ENCODE data around the gene ADGRF3. TPM values are rescaled to one million over a fixed set of nuclear protein-coding genes. Genes with fewer than 3 reads are reported as not detected.
"Not testable (repeated sequence)": the region's sequence is repeated elsewhere in the genome, so short reads cannot be mapped to it uniquely, and the experiment has no call there.

The ADGRF3 gene
- total RNA-seq, 6 donors from 2014 or later = 0.15 to 2.1 (median 0.30) TPM; not detected in 1

DNA sequence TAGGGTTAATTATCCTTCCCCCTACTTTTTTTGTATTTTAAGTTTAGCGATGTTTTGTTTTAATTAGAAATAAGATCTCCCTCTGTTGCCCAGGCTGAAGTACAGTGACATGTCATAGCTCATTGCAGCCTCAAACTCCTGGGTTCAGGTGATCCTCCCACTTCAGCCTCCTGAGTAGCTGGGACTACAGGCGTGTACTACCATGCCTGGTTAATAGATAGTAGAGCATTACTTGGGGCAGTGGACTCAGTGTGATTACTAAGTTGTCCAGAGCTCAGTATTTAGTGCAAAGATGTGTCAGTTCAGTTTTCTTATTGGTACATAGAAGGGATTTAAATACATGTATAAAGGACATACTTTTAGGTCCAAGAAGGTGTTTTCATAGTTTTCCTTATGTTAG is 9.5 kb upstream of the ADGRF3 start:
- Histone ChIP-seq H3K4me1 (peaks cover 0 to 7% (median 0%) of the 10 kb centered on the region in 4 donors), H3K27ac (no peak overlapping the region), H3K4me3 (no peak overlapping the region), H3K36me3 (no peaks in the 10 kb centered on the region), H3K9me3 (no peaks in the 10 kb centered on the region), H3K27me3 (no peaks in the 10 kb centered on the region)
- TF ChIP-seq EP300 (IDR thresholded peaks at IDR 0.05) (no peak), POLR2A (IDR thresholded peaks at IDR 0.05) (no peak), POLR2AphosphoS5 (IDR thresholded peaks at IDR 0.05) (no peak)
- TF ChIP-seq, protein P1, sequence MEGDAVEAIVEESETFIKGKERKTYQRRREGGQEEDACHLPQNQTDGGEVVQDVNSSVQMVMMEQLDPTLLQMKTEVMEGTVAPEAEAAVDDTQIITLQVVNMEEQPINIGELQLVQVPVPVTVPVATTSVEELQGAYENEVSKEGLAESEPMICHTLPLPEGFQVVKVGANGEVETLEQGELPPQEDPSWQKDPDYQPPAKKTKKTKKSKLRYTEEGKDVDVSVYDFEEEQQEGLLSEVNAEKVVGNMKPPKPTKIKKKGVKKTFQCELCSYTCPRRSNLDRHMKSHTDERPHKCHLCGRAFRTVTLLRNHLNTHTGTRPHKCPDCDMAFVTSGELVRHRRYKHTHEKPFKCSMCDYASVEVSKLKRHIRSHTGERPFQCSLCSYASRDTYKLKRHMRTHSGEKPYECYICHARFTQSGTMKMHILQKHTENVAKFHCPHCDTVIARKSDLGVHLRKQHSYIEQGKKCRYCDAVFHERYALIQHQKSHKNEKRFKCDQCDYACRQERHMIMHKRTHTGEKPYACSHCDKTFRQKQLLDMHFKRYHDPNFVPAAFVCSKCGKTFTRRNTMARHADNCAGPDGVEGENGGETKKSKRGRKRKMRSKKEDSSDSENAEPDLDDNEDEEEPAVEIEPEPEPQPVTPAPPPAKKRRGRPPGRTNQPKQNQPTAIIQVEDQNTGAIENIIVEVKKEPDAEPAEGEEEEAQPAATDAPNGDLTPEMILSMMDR (IDR thresholded peaks at IDR 0.05) = no peak
- WGBS, 2 donors = 95 to 100% methylated on average over 2 of the region's 2 CpGs
- DNase-seq (no peak), ATAC-seq (ENCODE audit: low FRiP score in 2 of 2) (no peak)

GRCh38 chr2:26355038-26355995 is 8.7 kb upstream of the ADGRF3 start:
- 82 to 88% methylated on average over 9 of the region's 9 CpGs for WGBS, 2 donors
- DNase-seq = no peak
- TF ChIP-seq POLR2A (IDR thresholded peaks at IDR 0.05) (no peak), POLR2AphosphoS5 (IDR thresholded peaks at IDR 0.05) (no peak), EP300 (IDR thresholded peaks at IDR 0.05) (no peak)
- TF ChIP-seq, protein P1 (IDR thresholded peaks at IDR 0.05) = no peak
- H3K27me3 ChIP-seq = no peaks in the 10 kb centered on the region
- H3K4me3 ChIP-seq = no peak overlapping the region
- H3K27ac ChIP-seq = no peak overlapping the region
- ATAC-seq (ENCODE audit: low FRiP score in 2 of 2) = peak in 1 of 2 donors; percentile 83
- no peaks in the 10 kb centered on the region for H3K36me3 ChIP-seq
- peaks cover 0 to 7% (median 0%) of the 10 kb centered on the region in 4 donors for H3K4me1 ChIP-seq
- H3K9me3 ChIP-seq = no peaks in the 10 kb centered on the region

DNA sequence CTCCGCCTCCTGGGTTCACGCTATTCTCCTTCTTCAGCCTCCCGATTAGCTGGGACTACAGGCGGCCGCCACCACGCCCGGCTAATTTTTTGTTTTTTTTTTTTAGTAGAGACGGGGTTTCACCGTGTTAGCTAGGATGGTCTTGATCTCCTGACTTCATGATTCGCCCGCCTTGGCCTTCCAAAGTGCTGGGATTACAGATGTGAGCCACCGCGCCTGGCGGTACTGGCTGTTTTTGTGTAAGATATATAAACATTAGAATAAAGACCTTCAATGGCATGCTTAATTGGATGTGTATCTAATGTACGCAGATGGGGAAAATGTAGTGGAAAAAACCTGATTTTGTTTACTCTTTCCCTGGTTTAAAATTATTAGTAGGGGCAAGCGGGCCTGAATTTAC is 7.9 kb upstream of the ADGRF3 start:
- not testable (repeated sequence) for ATAC-seq (ENCODE audit: low FRiP score in 2 of 2); H3K9me3 ChIP-seq; H3K27ac ChIP-seq; H3K4me1 ChIP-seq; H3K4me3 ChIP-seq; DNase-seq; H3K36me3 ChIP-seq; H3K27me3 ChIP-seq
- WGBS, 2 donors = 98 to 100% methylated on average over 16 of the region's 16 CpGs

- 86 to 95% methylated on average over 1 of the region's 1 CpG for WGBS, 2 donors
- H3K36me3 ChIP-seq = no peaks in the 10 kb centered on the region
- no peak for DNase-seq
- H3K9me3 ChIP-seq = no peaks in the 10 kb centered on the region
- H3K4me3 ChIP-seq = no peak overlapping the region
- TF ChIP-seq EP300 (IDR thresholded peaks at IDR 0.05) = no peak
- no peak for TF ChIP-seq POLR2AphosphoS5 (IDR thresholded peaks at IDR 0.05)
- TF ChIP-seq POLR2A (IDR thresholded peaks at IDR 0.05) = no peak
- TF ChIP-seq, protein P1 (IDR thresholded peaks at IDR 0.05) = no peak
- no peaks in the 10 kb centered on the region for H3K27me3 ChIP-seq
- peaks cover 0 to 12% (median 4%) of the 10 kb centered on the region in 4 donors for H3K4me1 ChIP-seq
- H3K27ac ChIP-seq = no peak overlapping the region
- ATAC-seq (ENCODE audit: low FRiP score in 2 of 2) = no peak
These were observed 6.3 kb upstream of the ADGRF3 start for GRCh38 chr2:26352892-26353291.

DNA sequence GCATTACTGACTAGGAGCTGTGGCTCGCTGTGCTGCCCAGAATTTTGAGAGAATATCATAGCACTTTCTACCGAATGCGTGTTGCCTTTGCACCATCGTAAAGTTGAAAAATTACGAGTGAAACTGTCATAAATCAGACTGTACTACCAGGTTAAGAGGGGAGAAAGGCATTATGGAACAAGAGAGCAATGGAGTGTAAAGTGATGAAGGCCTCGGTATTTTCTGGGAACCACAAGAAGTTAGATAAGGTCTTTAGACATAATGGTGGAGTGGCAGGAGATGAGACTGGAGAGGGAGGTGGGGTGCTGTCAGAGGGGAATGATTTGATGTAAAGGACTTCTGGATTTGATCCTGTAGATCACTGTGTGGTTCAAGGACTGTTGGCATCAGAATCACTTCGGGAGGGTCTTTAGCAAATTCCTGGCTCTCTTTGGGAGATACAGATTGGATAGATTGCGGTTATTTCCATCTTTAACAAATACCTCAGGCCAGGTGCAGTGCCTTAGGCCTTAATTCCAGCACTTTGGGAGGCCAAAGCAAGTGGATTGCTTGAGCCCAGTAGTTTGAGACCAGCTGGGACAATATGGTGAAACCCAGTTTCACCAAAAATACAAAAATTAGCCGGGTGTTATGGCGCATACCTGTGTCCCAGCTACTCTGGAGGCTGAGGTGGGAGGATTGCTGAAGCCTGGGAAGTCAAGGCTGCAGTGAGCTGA is 4.9 kb upstream of the ADGRF3 start:
- no peak overlapping the region for H3K27ac ChIP-seq
- H3K4me3 ChIP-seq = no peak overlapping the region
- no peaks in the 10 kb centered on the region for H3K9me3 ChIP-seq
- ATAC-seq (ENCODE audit: low FRiP score in 2 of 2) (no peak), DNase-seq (no peak)
- no peaks in the 10 kb centered on the region for H3K27me3 ChIP-seq
- H3K36me3 ChIP-seq = no peaks in the 10 kb centered on the region
- TF ChIP-seq EP300 (IDR thresholded peaks at IDR 0.05) (no peak), POLR2AphosphoS5 (IDR thresholded peaks at IDR 0.05) (no peak), POLR2A (IDR thresholded peaks at IDR 0.05) (no peak)
- TF ChIP-seq, protein P1 (IDR thresholded peaks at IDR 0.05) = no peak
- H3K4me1 ChIP-seq = peaks cover 9 to 23% (median 15%) of the 10 kb centered on the region in 4 donors
- WGBS, 2 donors = 93 to 94% methylated on average over 10 of the region's 10 CpGs

All from upper lobe of left lung (tissue), 6 donors.